Adrenal gland (tissue), 12 donors: ENCODE results near the gene FLYWCH1. TPM values are rescaled to one million over a fixed set of nuclear protein-coding genes. Genes with fewer than 3 reads are reported as not detected.

Experiments
- DNase-seq, 7 donors: peaks; one replicate each; pipeline ENCODE4 v3.0.0-alpha.2; 2019 to 2020
- H3K27ac ChIP-seq, 5 donors: fragments of 200-600 bp; sonication (generic) in 4 of 5; 1 replicate in 3 of 5; 2 replicates in 2 of 5; pipeline versions ENCODE4 v1.5.1 to v1.8.0; 2016 to 2020; ENCODE audit warnings: mild to moderate bottlenecking in 1 of 5
- H3K27me3 ChIP-seq: fragments of 200-600 bp; 2 replicates; pipeline ENCODE4 v1.8.0; 2021
- H3K36me3 ChIP-seq, 2 donors: fragments of 200-600 bp; replicated peaks in 1 of 2; 1 replicate in 1 of 2; 2 replicates in 1 of 2; pipeline versions ENCODE4 v1.5.1 to v1.8.0; 2018 to 2022
- H3K4me1 ChIP-seq, 2 donors: fragments of 200-600 bp; replicated peaks in 1 of 2; 1 replicate in 1 of 2; 2 replicates in 1 of 2; pipeline versions ENCODE4 v1.5.1 to v1.8.0; 2018 to 2021
- H3K4me3 ChIP-seq, 4 donors: fragments of 200-600 bp; sonication (generic) in 3 of 4; one replicate each; pipeline ENCODE4 v1.5.1; 2016 to 2018
- H3K9me3 ChIP-seq, 3 donors: fragments of 200-600 bp; sonication (generic) in 1 of 3; replicated peaks in 1 of 3; 1 replicate in 2 of 3; 2 replicates in 1 of 3; pipeline versions ENCODE4 v1.5.1 to v1.8.0; 2016 to 2021
- POLR2A ChIP-seq, 2 donors: fragments of 450-650 bp; IDR thresholded peaks; one replicate each; pipeline ENCODE4 v1.6.1; 2017; ENCODE audit warnings: antibody characterized with exemption in 2 of 2, mild to moderate bottlenecking in 2 of 2, moderate library complexity in 1 of 2
- WGBS, 4 donors: extraction: QIAGEN DNeasy Blood & Tissue Kit in 2 of 4; methylation state at CpG; one replicate each; pipeline versions ENCODE4 v1.1.5 to v1.1.7; 2013 to 2017; 5-methylcytosine and 5-hydroxymethylcytosine counted together
- intact Hi-C, 2 donors: fragments of 100-400 bp; cut with DNase I; formaldehyde crosslinking; loops; one replicate each; pipeline versions ENCODE4 v1.14.1 to v1.15.0; 2022 to 2023
- polyA plus RNA-seq, 3 donors: library from polyadenylated mRNA; stranded (reverse); fragments of 200-250 nt in 2 of 3; fragments of 350-450 nt in 1 of 3; fragmentation: Illumina TruSeq in 1 of 3; extraction: RNeasy Lipid Tissue Mini Kit (QIAGEN cat#74804) in 1 of 3; gene quantifications; one replicate each; pipeline ENCODE4 v1.2.3, GENCODE V29; 2013 to 2014
- total RNA-seq, 9 donors: library from RNA; depleted of rRNA in 4 of 9; stranded (reverse); fragments of >200 nt in 4 of 9; fragments of 120-200 nt in 1 of 9; fragmentation: NEBNext Ultra II Directional in 1 of 9; extraction: Animal tissue kit (Norgen Biotek cat#: 25700) in 1 of 9; gene quantifications; one replicate each; pipeline versions ENCODE4 v1.1.0 to v1.2.4, GENCODE V29; 2013 to 2023
- TF ChIP-seq, protein P1 (sequence below), 6 experiments: fragments of 450-650 bp in 4 of 6; fragments of 200-600 bp in 2 of 6; sonication (generic) in 1 of 6; IDR thresholded peaks; 1 replicate in 5 of 6; 2 replicates in 1 of 6; pipeline versions ENCODE4 v1.5.1 to v1.8.0; 2016 to 2021; ENCODE audit warnings: antibody characterized with exemption in 6 of 6, mild to moderate bottlenecking in 2 of 6, moderate library complexity in 1 of 6
- donor health status: healthy with polysubstance abuse.
- donor health status: Bipolar disorder and iron deficiency.
- donor health status: DM: yes; HTN: yes; CAD: no.
- donor health status: DM: no; HTN: no; CAD: no.
- donor health status: DM: no; HTN: no; CAD: no.
- donor health status: DM: yes; HTN: yes; CAD: no.

The FLYWCH1 gene
- total and polyA plus RNA-seq, 12 donors, result 3.3 to 89.8 (median 50.4) TPM

GRCh38 chr16:2924901-2925755, 13.4 kb downstream of the FLYWCH1 start:
- H3K4me3 ChIP-seq, result no peak overlapping the region
- 66 to 84% (median 79%) methylated on average over 8 to 42 of the region's 42 CpGs for whole genome bisulfite sequencing, 4 donors
- peaks cover 0 to 8% of the 10 kb centered on the region in 2 donors for H3K4me1 ChIP-seq
- no peak for TF ChIP-seq POLR2A (IDR thresholded peaks at IDR 0.05)
- TF ChIP-seq, protein P1, sequence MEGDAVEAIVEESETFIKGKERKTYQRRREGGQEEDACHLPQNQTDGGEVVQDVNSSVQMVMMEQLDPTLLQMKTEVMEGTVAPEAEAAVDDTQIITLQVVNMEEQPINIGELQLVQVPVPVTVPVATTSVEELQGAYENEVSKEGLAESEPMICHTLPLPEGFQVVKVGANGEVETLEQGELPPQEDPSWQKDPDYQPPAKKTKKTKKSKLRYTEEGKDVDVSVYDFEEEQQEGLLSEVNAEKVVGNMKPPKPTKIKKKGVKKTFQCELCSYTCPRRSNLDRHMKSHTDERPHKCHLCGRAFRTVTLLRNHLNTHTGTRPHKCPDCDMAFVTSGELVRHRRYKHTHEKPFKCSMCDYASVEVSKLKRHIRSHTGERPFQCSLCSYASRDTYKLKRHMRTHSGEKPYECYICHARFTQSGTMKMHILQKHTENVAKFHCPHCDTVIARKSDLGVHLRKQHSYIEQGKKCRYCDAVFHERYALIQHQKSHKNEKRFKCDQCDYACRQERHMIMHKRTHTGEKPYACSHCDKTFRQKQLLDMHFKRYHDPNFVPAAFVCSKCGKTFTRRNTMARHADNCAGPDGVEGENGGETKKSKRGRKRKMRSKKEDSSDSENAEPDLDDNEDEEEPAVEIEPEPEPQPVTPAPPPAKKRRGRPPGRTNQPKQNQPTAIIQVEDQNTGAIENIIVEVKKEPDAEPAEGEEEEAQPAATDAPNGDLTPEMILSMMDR (IDR thresholded peaks at IDR 0.05), result no peak
- H3K27ac ChIP-seq, result no peak overlapping the region
- no peaks in the 10 kb centered on the region for H3K9me3 ChIP-seq
- peaks cover 0 to 10% of the 10 kb centered on the region in 2 donors for H3K36me3 ChIP-seq
- H3K27me3 ChIP-seq, result no peaks in the 10 kb centered on the region
- no peak for DNase-seq
- intact Hi-C loops, result loop anchor here (5.0 to 10.0 kb wide), 3 partner anchors 53 to 88 kb away; partner anchors contain the start of gene PKMYT1 (in 1 of the 2)

- intact Hi-C loops, result loop anchor here in 1 of 2 donors (5.0 to 10.0 kb wide), 2 partner anchors 59 to 89 kb away; partner anchors contain the start of gene PKMYT1
- Histone ChIP-seq H3K9me3 (no peaks in the 10 kb centered on the region), H3K36me3 (peaks cover 0 to 18% of the 10 kb centered on the region in 2 donors), H3K4me3 (no peak overlapping the region), H3K27ac (no peak overlapping the region), H3K4me1 (peaks cover 0 to 8% of the 10 kb centered on the region in 2 donors), H3K27me3 (no peaks in the 10 kb centered on the region)
- TF ChIP-seq, protein P1 (IDR thresholded peaks at IDR 0.05), result no peak
- TF ChIP-seq POLR2A (IDR thresholded peaks at IDR 0.05), result no peak
- DNase-seq, result no peak
- 70 to 78% (median 75%) methylated on average over 8 to 9 of the region's 9 CpGs for WGBS, 4 donors
These were observed 14.4 kb downstream of the FLYWCH1 start for GRCh38 chr16:2925951-2926649.

DNA sequence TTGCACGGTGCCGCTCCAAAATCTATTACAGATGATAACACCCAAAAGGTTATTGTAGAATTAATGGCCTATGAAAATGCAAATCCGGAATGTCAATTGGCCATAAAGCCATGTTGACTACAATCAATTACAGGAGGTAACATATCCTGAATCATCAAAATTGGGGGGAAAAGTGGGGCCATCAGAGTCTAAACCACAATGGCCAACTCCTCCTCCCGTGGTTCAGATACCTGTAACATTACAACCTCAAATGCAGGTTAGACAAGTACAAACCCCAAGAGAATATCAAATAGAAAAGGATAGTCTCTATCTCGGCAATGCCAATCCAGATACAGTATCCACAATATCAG, 14.9 kb downstream of the FLYWCH1 start:
- WGBS, 4 donors, result 70 to 84% (median 76%) methylated on average over 5 of the region's 5 CpGs
- TF ChIP-seq POLR2A (IDR thresholded peaks at IDR 0.05), result no peak
- TF ChIP-seq, protein P1 (IDR thresholded peaks at IDR 0.05), result no peak
- H3K4me1 ChIP-seq, result peaks cover 0 to 8% of the 10 kb centered on the region in 2 donors
- intact Hi-C loops, result loop anchor here in 1 of 2 donors (5.0 to 10.0 kb wide), 2 partner anchors 58 to 89 kb away; partner anchors contain the start of gene PKMYT1
- no peaks in the 10 kb centered on the region for H3K27me3 ChIP-seq
- no peaks in the 10 kb centered on the region for H3K9me3 ChIP-seq
- H3K4me3 ChIP-seq, result no peak overlapping the region
- H3K27ac ChIP-seq, result peak overlapping the region in 1 of 5 donors; percentile 11
- peaks cover 0 to 18% of the 10 kb centered on the region in 2 donors for H3K36me3 ChIP-seq
- no peak for DNase-seq
